PFSK-1 (cell line): Measurements from ENCODE around the gene EPHA3.

ENCODE experiments used
- FOXP2 ChIP-seq: optimal IDR thresholded peaks from 2 replicates; pipeline ENCODE3; 2011; ENCODE audit warnings: borderline replicate concordance, control low read depth, inconsistent platforms; ENCODE audit not compliant: insufficient read depth; ENCODE audit errors: extremely low read length, extremely low read depth
- POLR2AphosphoS5 ChIP-seq: IDR thresholded peaks from 2 replicates; pipeline ENCODE4 v1.6.1; 2012; ENCODE audit warnings: low read depth, mild to moderate bottlenecking, control low read depth, low read length, moderate library complexity
- TAF1 ChIP-seq: IDR thresholded peaks from 2 replicates; pipeline ENCODE4 v1.6.1; 2012; ENCODE audit warnings: low read length, control low read depth, borderline replicate concordance; ENCODE audit not compliant: insufficient read depth

DNA sequence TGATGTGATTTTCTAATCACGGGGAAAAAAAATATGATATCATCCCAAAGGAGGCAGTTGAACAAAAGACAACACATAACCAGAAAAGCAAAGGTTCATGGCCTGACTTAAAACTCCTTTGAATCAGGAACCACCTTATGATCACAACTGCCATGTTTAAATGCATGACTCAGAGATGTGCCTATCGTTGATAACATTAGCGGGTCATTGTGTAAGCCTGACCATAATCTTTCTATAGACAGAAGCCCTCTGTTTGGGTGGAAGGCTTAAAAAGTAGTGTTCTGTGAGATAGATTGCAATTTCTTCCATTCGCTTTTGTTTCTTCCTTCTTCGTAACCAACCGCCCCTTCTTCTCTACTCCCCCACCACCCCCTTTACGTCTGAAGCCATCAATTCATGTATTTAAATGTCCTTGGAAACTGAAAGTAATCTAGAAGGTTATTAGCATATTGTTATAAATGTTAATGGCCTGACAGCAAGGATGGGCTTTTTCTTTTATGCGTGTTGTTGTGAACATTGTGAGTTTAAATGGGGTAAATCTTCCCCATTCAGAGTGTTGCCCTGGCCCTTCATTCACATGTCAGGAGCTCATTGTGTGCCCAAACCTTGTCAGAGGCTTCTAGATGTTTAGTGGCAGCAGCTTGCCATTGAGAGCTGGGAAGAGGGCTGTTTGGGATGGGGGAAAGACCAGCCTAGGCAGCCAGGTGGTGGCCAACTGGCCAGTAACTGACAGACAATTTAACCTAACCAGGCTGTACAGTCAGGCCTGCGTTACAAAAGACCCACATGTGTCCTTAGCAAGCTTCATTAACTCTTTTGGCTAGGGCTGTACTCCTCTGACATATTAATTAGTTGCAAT lies 64.5 kb downstream of the EPHA3 start:
- TF ChIP-seq POLR2AphosphoS5, result no peak
- no peak for TF ChIP-seq FOXP2
- TF ChIP-seq TAF1, result no peak
